Measurements from ENCODE around the gene EHHADH. TPM values are rescaled to one million over a fixed set of nuclear protein-coding genes. Genes with fewer than 3 reads are reported as not detected.
"Not testable (repeated sequence)": the region's sequence is repeated elsewhere in the genome, so short reads cannot be mapped to it uniquely, and the experiment has no call there.

EHHADH gene
- total and polyA plus RNA-seq, 2 donors (not counting 3 experiments of a cell fraction or from before 2014, with no cell fraction given), result 1.3 to 5.8 TPM

- H3K4me1 ChIP-seq (ENCODE audit: control insufficient read depth, extremely low read depth, insufficient read depth, low read length), result no peaks in the 10 kb centered on the region
- H3K9me3 ChIP-seq (replicated peaks; ENCODE audit: control insufficient read depth, insufficient read depth, low read length), result no peaks in the 10 kb centered on the region
- no peak overlapping the region for H3K27ac ChIP-seq (ENCODE audit: insufficient read depth, low read depth, low read length)
- H3K4me3 ChIP-seq (replicated peaks in 1 of 3; ENCODE audit: insufficient read depth in 1 of 3, low read depth in 1 of 3, low read length in 3 of 3), result no peak overlapping the region
- H3K4me2 ChIP-seq (ENCODE audit: insufficient read depth, low read length), result no peak overlapping the region
- H2AFZ ChIP-seq (ENCODE audit: low read depth, low read length), result no peak overlapping the region
- no peaks in the 10 kb centered on the region for H3K27me3 ChIP-seq (ENCODE audit: control insufficient read depth in 2 of 2, insufficient read depth in 2 of 2, low read length in 2 of 2)
- no peak for DNase-seq (ENCODE audit: low read depth, low spot score)
- no TSS peak for BruUV-seq (replicated peaks)
- ChIA-PET POLR2A (no interaction called here), CTCF (no interaction called here)
- dilution Hi-C loops (cut with MboI; ENCODE audit: extremely low pct_ligation_motif_present, low sequenced_read_pairs), result no loop called here
- no peak overlapping the region for H3K9ac ChIP-seq (replicated peaks; ENCODE audit: extremely low read depth, insufficient read depth, low read length)
- H3K36me3 ChIP-seq (ENCODE audit: control insufficient read depth in 2 of 2, extremely low read depth in 1 of 2, insufficient read depth in 2 of 2, low read length in 2 of 2), result no peaks in the 10 kb centered on the region
- no peak for FAIRE-seq
- H4K20me1 ChIP-seq (replicated peaks; ENCODE audit: control insufficient read depth, extremely low read depth, insufficient read depth, low read length), result no peaks in the 10 kb centered on the region
- no peaks in the 10 kb centered on the region for H3K9me1 ChIP-seq (replicated peaks; ENCODE audit: control insufficient read depth, extremely low read depth, insufficient read depth, low read length)
- no peaks in the 10 kb centered on the region for H3K79me2 ChIP-seq (ENCODE audit: control insufficient read depth, insufficient read depth, low read length)
- intact Hi-C loops (cut with micrococcal nuclease), result no loop called here
- no peak for TF ChIP-seq MYC (IDR thresholded peaks at IDR 0.05; ENCODE audit: low read depth, low read length)
Measured at GRCh38 chr3:185257334-185257733, 3.5 kb upstream of the EHHADH start.

- Histone ChIP-seq H3K9ac (replicated peaks; ENCODE audit: extremely low read depth, insufficient read depth, low read length) (no peak overlapping the region), H3K4me1 (ENCODE audit: control insufficient read depth, extremely low read depth, insufficient read depth, low read length) (no peaks in the 10 kb centered on the region), H3K4me3 (replicated peaks in 1 of 3; ENCODE audit: insufficient read depth in 1 of 3, low read depth in 1 of 3, low read length in 3 of 3) (no peak overlapping the region), H3K36me3 (ENCODE audit: control insufficient read depth in 2 of 2, extremely low read depth in 1 of 2, insufficient read depth in 2 of 2, low read length in 2 of 2) (no peaks in the 10 kb centered on the region), H3K4me2 (ENCODE audit: insufficient read depth, low read length) (no peak overlapping the region), H3K9me1 (replicated peaks; ENCODE audit: control insufficient read depth, extremely low read depth, insufficient read depth, low read length) (no peaks in the 10 kb centered on the region), H3K79me2 (ENCODE audit: control insufficient read depth, insufficient read depth, low read length) (no peaks in the 10 kb centered on the region), H3K27me3 (ENCODE audit: control insufficient read depth in 2 of 2, insufficient read depth in 2 of 2, low read length in 2 of 2) (no peaks in the 10 kb centered on the region), H2AFZ (ENCODE audit: low read depth, low read length) (peak overlapping the region; percentile 100), H3K9me3 (replicated peaks; ENCODE audit: control insufficient read depth, insufficient read depth, low read length) (no peaks in the 10 kb centered on the region), H3K27ac (ENCODE audit: insufficient read depth, low read depth, low read length) (no peak overlapping the region), H4K20me1 (replicated peaks; ENCODE audit: control insufficient read depth, extremely low read depth, insufficient read depth, low read length) (no peaks in the 10 kb centered on the region)
- DNase-seq (ENCODE audit: low read depth, low spot score) (no peak), FAIRE-seq (no peak)
- TF ChIP-seq FOS (IDR thresholded peaks at IDR 0.05; ENCODE audit: borderline replicate concordance, insufficient read depth, low read length) (no peak), GATA2 (IDR thresholded peaks at IDR 0.05; ENCODE audit: insufficient read depth, insufficient read length, low read depth, low read length) (no peak), JUN (IDR thresholded peaks at IDR 0.05; ENCODE audit: borderline replicate concordance, insufficient read depth, insufficient read length, low read depth) (no peak), POLR2AphosphoS5 (IDR thresholded peaks at IDR 0.05; ENCODE audit: insufficient read depth, low read depth, low read length) (no peak), EZH2 (IDR thresholded peaks at IDR 0.05; ENCODE audit: borderline replicate concordance, low read depth, low read length, severe bottlenecking) (no peak), POLR2A (IDR thresholded peaks at IDR 0.05; ENCODE audit: low read depth, low read length) (no peak)
- TF ChIP-seq, protein P1, sequence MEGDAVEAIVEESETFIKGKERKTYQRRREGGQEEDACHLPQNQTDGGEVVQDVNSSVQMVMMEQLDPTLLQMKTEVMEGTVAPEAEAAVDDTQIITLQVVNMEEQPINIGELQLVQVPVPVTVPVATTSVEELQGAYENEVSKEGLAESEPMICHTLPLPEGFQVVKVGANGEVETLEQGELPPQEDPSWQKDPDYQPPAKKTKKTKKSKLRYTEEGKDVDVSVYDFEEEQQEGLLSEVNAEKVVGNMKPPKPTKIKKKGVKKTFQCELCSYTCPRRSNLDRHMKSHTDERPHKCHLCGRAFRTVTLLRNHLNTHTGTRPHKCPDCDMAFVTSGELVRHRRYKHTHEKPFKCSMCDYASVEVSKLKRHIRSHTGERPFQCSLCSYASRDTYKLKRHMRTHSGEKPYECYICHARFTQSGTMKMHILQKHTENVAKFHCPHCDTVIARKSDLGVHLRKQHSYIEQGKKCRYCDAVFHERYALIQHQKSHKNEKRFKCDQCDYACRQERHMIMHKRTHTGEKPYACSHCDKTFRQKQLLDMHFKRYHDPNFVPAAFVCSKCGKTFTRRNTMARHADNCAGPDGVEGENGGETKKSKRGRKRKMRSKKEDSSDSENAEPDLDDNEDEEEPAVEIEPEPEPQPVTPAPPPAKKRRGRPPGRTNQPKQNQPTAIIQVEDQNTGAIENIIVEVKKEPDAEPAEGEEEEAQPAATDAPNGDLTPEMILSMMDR (IDR thresholded peaks at IDR 0.05; ENCODE audit: extremely low read depth in 1 of 2, insufficient read depth in 1 of 2, low read depth in 1 of 2, low read length in 2 of 2), result no peak
- TF ChIP-seq, protein P2, sequence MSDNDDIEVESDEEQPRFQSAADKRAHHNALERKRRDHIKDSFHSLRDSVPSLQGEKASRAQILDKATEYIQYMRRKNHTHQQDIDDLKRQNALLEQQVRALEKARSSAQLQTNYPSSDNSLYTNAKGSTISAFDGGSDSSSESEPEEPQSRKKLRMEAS (IDR thresholded peaks at IDR 0.05; ENCODE audit: insufficient read depth, insufficient read length), result no peak
- dilution Hi-C loops (cut with MboI; ENCODE audit: extremely low pct_ligation_motif_present, low sequenced_read_pairs) (no loop called here), intact Hi-C loops (cut with micrococcal nuclease) (loop anchor here (1.0 kb wide), 1 partner anchor 26 kb away; no protein-coding TSS in a partner anchor)
- ChIA-PET CTCF (interaction anchor here (2.1 kb wide), 1 partner anchor 9 kb away, joined by 5 read pairs; no protein-coding TSS in a partner anchor), POLR2A (no interaction called here)
- no TSS peak for BruUV-seq (replicated peaks)
Measured at GRCh38 chr3:185254799-185255198, 950 bp upstream of the EHHADH start.

GRCh38 chr3:185253133-185253532 lies 716 bp downstream of the EHHADH start:
- H3K9me3 ChIP-seq (replicated peaks; ENCODE audit: control insufficient read depth, insufficient read depth, low read length); H4K20me1 ChIP-seq (replicated peaks; ENCODE audit: control insufficient read depth, extremely low read depth, insufficient read depth, low read length); FAIRE-seq; H3K79me2 ChIP-seq (ENCODE audit: control insufficient read depth, insufficient read depth, low read length); H2AFZ ChIP-seq (ENCODE audit: low read depth, low read length); H3K4me1 ChIP-seq (ENCODE audit: control insufficient read depth, extremely low read depth, insufficient read depth, low read length); H3K4me3 ChIP-seq (replicated peaks in 1 of 3; ENCODE audit: insufficient read depth in 1 of 3, low read depth in 1 of 3, low read length in 3 of 3); H3K9me1 ChIP-seq (replicated peaks; ENCODE audit: control insufficient read depth, extremely low read depth, insufficient read depth, low read length); BruUV-seq (replicated peaks); H3K36me3 ChIP-seq (ENCODE audit: control insufficient read depth in 2 of 2, extremely low read depth in 1 of 2, insufficient read depth in 2 of 2, low read length in 2 of 2); H3K27me3 ChIP-seq (ENCODE audit: control insufficient read depth in 2 of 2, insufficient read depth in 2 of 2, low read length in 2 of 2); CTCF ChIA-PET; H3K9ac ChIP-seq (replicated peaks; ENCODE audit: extremely low read depth, insufficient read depth, low read length); intact Hi-C loops (cut with micrococcal nuclease); dilution Hi-C loops (cut with MboI; ENCODE audit: extremely low pct_ligation_motif_present, low sequenced_read_pairs); H3K27ac ChIP-seq (ENCODE audit: insufficient read depth, low read depth, low read length); DNase-seq (ENCODE audit: low read depth, low spot score): not testable (repeated sequence)
- POLR2A ChIA-PET, result interaction anchor here (0.6 kb wide), 1 partner anchor 369 kb away, joined by 4 read pairs; no protein-coding TSS in a partner anchor
- H3K4me2 ChIP-seq (ENCODE audit: insufficient read depth, low read length), result peak overlapping the region; percentile 85

Data from endothelial cell of umbilical vein (primary cell).